ENCODE results near the gene OPRM1.

GRCh38 chr6:153994811-153995210, 44.2 kb upstream of the OPRM1 start:
- TF ChIP-seq YY1 (IDR thresholded peaks at IDR 0.05; ENCODE audit: insufficient read depth, insufficient read length) (no peak), ZNF274 (IDR thresholded peaks at IDR 0.05; ENCODE audit: low read depth, low read length) (no peak), SUZ12 (IDR thresholded peaks at IDR 0.05; ENCODE audit: extremely low read depth, insufficient read depth, insufficient read length) (no peak)

Measured in NT2/D1 (cell line).